ENCODE data around the gene SMAD6.

DNA sequence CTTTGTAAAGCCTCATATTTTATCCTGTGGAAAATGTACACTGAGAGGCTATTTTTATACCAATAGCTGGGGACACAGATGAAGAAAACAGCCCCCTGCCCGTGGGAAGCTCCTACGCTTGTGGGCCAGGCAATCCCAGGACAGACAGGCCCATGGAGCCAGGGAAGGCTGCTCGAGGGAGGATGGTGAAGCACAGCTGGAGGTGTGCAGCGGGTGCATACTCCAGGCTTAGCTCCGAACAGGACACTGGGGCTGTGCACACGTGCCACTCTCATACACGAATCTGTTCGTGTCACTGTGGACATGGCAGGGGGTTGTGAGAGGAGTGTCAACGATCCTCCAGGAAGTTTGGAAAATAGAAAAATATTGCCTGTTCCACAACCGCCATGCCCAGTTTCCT, 36.1 kb downstream of the SMAD6 start:
- TF ChIP-seq, protein P1, sequence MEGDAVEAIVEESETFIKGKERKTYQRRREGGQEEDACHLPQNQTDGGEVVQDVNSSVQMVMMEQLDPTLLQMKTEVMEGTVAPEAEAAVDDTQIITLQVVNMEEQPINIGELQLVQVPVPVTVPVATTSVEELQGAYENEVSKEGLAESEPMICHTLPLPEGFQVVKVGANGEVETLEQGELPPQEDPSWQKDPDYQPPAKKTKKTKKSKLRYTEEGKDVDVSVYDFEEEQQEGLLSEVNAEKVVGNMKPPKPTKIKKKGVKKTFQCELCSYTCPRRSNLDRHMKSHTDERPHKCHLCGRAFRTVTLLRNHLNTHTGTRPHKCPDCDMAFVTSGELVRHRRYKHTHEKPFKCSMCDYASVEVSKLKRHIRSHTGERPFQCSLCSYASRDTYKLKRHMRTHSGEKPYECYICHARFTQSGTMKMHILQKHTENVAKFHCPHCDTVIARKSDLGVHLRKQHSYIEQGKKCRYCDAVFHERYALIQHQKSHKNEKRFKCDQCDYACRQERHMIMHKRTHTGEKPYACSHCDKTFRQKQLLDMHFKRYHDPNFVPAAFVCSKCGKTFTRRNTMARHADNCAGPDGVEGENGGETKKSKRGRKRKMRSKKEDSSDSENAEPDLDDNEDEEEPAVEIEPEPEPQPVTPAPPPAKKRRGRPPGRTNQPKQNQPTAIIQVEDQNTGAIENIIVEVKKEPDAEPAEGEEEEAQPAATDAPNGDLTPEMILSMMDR (conservative IDR thresholded peaks at IDR 0.05; ENCODE audit: low read depth in 2 of 2), result no peak
- TF ChIP-seq STAT1 (IDR thresholded peaks at IDR 0.05; ENCODE audit: unreplicated experiment) (no peak), ZNF114 (CRISPR knock-in tag; IDR thresholded peaks at IDR 0.05) (no peak), POLR2AphosphoS5 (IDR thresholded peaks at IDR 0.05; ENCODE audit: low read depth) (no peak), EZH2phosphoT487 (IDR thresholded peaks at IDR 0.05; ENCODE audit: unreplicated experiment) (no peak), CREB1 (CRISPR knock-in tag; IDR thresholded peaks at IDR 0.05; ENCODE audit: low read depth) (no peak)
- TF ChIP-seq, protein P2, sequence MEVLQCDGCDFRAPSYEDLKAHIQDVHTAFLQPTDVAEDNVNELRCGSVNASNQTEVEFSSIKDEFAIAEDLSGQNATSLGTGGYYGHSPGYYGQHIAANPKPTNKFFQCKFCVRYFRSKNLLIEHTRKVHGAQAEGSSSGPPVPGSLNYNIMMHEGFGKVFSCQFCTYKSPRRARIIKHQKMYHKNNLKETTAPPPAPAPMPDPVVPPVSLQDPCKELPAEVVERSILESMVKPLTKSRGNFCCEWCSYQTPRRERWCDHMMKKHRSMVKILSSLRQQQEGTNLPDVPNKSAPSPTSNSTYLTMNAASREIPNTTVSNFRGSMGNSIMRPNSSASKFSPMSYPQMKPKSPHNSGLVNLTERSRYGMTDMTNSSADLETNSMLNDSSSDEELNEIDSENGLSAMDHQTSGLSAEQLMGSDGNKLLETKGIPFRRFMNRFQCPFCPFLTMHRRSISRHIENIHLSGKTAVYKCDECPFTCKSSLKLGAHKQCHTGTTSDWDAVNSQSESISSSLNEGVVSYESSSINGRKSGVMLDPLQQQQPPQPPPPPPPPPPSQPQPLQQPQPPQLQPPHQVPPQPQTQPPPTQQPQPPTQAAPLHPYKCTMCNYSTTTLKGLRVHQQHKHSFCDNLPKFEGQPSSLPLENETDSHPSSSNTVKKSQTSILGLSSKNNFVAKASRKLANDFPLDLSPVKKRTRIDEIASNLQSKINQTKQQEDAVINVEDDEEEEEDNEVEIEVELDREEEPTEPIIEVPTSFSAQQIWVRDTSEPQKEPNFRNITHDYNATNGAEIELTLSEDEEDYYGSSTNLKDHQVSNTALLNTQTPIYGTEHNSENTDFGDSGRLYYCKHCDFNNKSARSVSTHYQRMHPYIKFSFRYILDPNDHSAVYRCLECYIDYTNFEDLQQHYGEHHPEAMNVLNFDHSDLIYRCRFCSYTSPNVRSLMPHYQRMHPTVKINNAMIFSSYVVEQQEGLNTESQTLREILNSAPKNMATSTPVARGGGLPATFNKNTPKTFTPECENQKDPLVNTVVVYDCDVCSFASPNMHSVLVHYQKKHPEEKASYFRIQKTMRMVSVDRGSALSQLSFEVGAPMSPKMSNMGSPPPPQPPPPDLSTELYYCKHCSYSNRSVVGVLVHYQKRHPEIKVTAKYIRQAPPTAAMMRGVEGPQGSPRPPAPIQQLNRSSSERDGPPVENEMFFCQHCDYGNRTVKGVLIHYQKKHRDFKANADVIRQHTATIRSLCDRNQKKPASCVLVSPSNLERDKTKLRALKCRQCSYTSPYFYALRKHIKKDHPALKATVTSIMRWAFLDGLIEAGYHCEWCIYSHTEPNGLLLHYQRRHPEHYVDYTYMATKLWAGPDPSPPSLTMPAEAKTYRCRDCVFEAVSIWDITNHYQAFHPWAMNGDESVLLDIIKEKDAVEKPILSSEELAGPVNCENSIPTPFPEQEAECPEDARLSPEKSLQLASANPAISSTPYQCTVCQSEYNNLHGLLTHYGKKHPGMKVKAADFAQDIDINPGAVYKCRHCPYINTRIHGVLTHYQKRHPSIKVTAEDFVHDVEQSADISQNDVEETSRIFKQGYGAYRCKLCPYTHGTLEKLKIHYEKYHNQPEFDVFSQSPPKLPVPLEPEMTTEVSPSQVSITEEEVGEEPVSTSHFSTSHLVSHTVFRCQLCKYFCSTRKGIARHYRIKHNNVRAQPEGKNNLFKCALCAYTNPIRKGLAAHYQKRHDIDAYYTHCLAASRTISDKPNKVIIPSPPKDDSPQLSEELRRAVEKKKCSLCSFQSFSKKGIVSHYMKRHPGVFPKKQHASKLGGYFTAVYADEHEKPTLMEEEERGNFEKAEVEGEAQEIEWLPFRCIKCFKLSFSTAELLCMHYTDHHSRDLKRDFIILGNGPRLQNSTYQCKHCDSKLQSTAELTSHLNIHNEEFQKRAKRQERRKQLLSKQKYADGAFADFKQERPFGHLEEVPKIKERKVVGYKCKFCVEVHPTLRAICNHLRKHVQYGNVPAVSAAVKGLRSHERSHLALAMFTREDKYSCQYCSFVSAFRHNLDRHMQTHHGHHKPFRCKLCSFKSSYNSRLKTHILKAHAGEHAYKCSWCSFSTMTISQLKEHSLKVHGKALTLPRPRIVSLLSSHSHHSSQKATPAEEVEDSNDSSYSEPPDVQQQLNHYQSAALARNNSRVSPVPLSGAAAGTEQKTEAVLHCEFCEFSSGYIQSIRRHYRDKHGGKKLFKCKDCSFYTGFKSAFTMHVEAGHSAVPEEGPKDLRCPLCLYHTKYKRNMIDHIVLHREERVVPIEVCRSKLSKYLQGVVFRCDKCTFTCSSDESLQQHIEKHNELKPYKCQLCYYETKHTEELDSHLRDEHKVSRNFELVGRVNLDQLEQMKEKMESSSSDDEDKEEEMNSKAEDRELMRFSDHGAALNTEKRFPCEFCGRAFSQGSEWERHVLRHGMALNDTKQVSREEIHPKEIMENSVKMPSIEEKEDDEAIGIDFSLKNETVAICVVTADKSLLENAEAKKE (CRISPR knock-in tag; IDR thresholded peaks at IDR 0.05), result no peak
